ENCODE measurements around the gene ACOT13.
"Not testable (repeated sequence)": the region's sequence is repeated elsewhere in the genome, so short reads cannot be mapped to it uniquely, and the experiment has no call there.

Gene ACOT13

GRCh38 chr6:24710519-24711303 is 43.8 kb downstream of the ACOT13 start:
- H3K27ac ChIP-seq, result no peak overlapping the region
- no peak for TF ChIP-seq ZFX (IDR thresholded peaks at IDR 0.05)
- no peak for TF ChIP-seq CTCF (conservative IDR thresholded peaks at IDR 0.05)

- not testable (repeated sequence) for H3K27ac ChIP-seq
Observed at GRCh38 chr6:24716602-24717148, 49.8 kb downstream of the ACOT13 start.

- TF ChIP-seq ZFX (IDR thresholded peaks at IDR 0.05) (no peak), CTCF (conservative IDR thresholded peaks at IDR 0.05) (no peak)
- H3K27ac ChIP-seq, result no peak overlapping the region
Observed at GRCh38 chr6:24718449-24719124, 51.7 kb downstream of the ACOT13 start.

- H3K27ac ChIP-seq, result peak within 1 kb of the TSS; percentile 94
- TF ChIP-seq ZFX (IDR thresholded peaks at IDR 0.05) (no peak), CTCF (conservative IDR thresholded peaks at IDR 0.05) (no peak)
Observed at GRCh38 chr6:24719125-24719971, 52.5 kb downstream of the ACOT13 start, which contains the start of gene C6orf62. Gene C6orf62, minus strand, starts transcription at chr6:24719154. Its CDS starts 486 bp downstream, at chr6:24718668.

GRCh38 chr6:24720131-24720603 is 53.3 kb downstream of the ACOT13 start:
- TF ChIP-seq ZFX (IDR thresholded peaks at IDR 0.05) (peak; percentile 57), CTCF (conservative IDR thresholded peaks at IDR 0.05) (0 out of 2 replicates have a peak, but pooled peaks have one; percentile 6)
- peak overlapping the region; percentile 94 for H3K27ac ChIP-seq

- TF ChIP-seq ZFX (IDR thresholded peaks at IDR 0.05), result no peak
- TF ChIP-seq CTCF (conservative IDR thresholded peaks at IDR 0.05), result no peak
- peak overlapping the region; percentile 94 for H3K27ac ChIP-seq
Observed at GRCh38 chr6:24720604-24721460, 54.0 kb downstream of the ACOT13 start.

All from C4-2B (cell line).